ENCODE results near the gene ADCY3. TPM values are rescaled to one million over a fixed set of nuclear protein-coding genes. Genes with fewer than 3 reads are reported as not detected.
A peak's percentile ranks its signal among the peaks of the same experiment; 100 is the strongest.

ADCY3 gene
- total and polyA plus RNA-seq, 4 donors = 7.6 to 144 (median 80.0) TPM

DNA sequence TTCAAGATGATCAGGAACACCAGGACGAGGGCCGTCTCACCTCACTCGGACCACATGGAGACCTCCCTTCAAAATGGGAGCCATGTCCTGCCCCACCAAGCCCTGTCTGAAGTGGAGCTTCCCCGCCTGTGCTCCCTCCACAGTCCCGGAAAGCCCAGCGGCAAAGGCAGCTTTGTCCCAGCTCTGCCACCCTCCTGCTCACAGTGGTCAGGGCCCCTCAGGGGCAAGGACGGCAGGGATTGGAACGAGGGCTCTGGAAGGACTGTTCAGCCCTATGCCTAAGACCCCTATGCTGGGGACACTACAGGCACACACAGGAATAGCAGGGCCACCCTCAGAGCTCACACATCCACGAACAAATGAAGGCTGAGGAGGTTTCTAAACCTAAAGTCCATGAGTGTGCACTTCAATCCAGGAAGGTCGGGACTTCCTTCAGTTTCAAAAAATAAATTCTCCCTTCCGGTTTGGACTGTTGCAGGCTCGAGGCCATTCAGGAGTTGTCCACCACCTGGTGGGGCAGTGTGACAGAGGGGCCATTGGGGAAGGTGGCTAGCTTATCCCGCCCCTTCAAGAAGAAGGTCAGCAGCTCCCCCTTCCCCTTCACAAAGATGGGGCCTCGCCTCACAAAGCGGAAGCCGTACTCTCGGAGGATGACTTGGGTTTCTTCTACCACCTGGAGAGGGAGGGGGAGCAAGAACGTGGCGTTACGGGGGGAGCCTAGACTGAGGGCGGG, 100.4 kb downstream of the ADCY3 start:
- 85 to 89% methylated on average over 21 of the region's 21 CpGs for WGBS, 2 donors
- H3K36me3 ChIP-seq (ENCODE audit: control insufficient read depth in 1 of 2, insufficient read depth in 2 of 2, low read length in 1 of 2) = peaks cover 0 to 5% of the 10 kb centered on the region in 2 donors
- intact Hi-C loops (cut with DNase I) = no loop called here

DNA sequence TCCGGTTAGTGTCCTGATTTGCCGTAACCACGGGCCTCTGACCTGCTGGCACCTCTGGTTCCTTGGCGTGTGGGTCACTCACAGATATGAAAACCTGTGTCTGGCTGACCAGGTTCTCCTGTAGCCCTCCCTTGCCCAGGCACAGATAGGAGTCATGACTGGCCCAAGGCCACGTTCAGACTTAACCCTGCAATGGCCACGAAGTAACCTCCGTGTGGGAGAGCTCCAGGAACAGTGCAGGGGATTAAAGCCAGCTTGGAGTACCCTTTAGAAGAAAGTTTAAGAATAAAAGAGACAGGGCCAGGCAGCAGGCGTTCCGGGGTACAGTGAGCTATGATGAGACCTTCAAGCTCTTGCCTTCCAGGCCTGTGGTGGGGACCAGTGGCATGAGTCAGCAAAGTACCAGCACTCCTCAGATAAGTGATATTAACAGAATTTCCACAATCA, 101.3 kb downstream of the ADCY3 start:
- Histone ChIP-seq H3K4me3 (ENCODE audit: low read length in 2 of 2) (no peak overlapping the region), H3K36me3 (ENCODE audit: control insufficient read depth in 1 of 2, insufficient read depth in 2 of 2, low read length in 1 of 2) (peaks cover 0 to 5% of the 10 kb centered on the region in 2 donors), H3K9me3 (ENCODE audit: control insufficient read depth, low read length) (no peaks in the 10 kb centered on the region), H3K27me3 (ENCODE audit: control insufficient read depth in 1 of 2, insufficient read depth in 2 of 2, low read length in 1 of 2) (no peaks in the 10 kb centered on the region), H3K4me1 (ENCODE audit: control insufficient read depth in 1 of 2, insufficient read depth in 2 of 2, low read length in 2 of 2) (no peaks in the 10 kb centered on the region), H3K27ac (ENCODE audit: low read depth in 1 of 2, low read length in 2 of 2) (no peak overlapping the region)
- ATAC-seq (ENCODE audit: low FRiP score) (no peak), DNase-seq (peak in 1 of 2 donors; percentile 70)
- 67 to 68% methylated on average over 9 of the region's 9 CpGs for WGBS, 2 donors
- intact Hi-C loops (cut with DNase I) = no loop called here

More for the DNA sequence above, 100.4 kb downstream of the ADCY3 start:
- no peaks in the 10 kb centered on the region for H3K4me1 ChIP-seq (ENCODE audit: control insufficient read depth in 1 of 2, insufficient read depth in 2 of 2, low read length in 2 of 2)
- H3K4me3 ChIP-seq (ENCODE audit: low read length in 2 of 2) = no peak overlapping the region
- no peak overlapping the region for H3K27ac ChIP-seq (ENCODE audit: low read depth in 1 of 2, low read length in 2 of 2)
- ATAC-seq (ENCODE audit: low FRiP score) (no peak), DNase-seq (peak in 1 of 2 donors; percentile 58)
- no peaks in the 10 kb centered on the region for H3K27me3 ChIP-seq (ENCODE audit: control insufficient read depth in 1 of 2, insufficient read depth in 2 of 2, low read length in 1 of 2)
- no peaks in the 10 kb centered on the region for H3K9me3 ChIP-seq (ENCODE audit: control insufficient read depth, low read length)

GRCh38 chr2:24816884-24817283, 103.2 kb downstream of the ADCY3 start:
- DNase-seq = no peak
- 64 to 74% methylated on average over 4 of the region's 4 CpGs for WGBS, 2 donors
- no peak for ATAC-seq (ENCODE audit: low FRiP score)

GRCh38 chr2:24816404-24816803, 103.6 kb downstream of the ADCY3 start:
- no peaks in the 10 kb centered on the region for H3K27me3 ChIP-seq (ENCODE audit: control insufficient read depth in 1 of 2, insufficient read depth in 2 of 2, low read length in 1 of 2)
- no peak overlapping the region for H3K4me3 ChIP-seq (ENCODE audit: low read length in 2 of 2)
- H3K27ac ChIP-seq (ENCODE audit: low read depth in 1 of 2, low read length in 2 of 2) = no peak overlapping the region
- H3K9me3 ChIP-seq (ENCODE audit: control insufficient read depth, low read length) = no peaks in the 10 kb centered on the region
- no peak for DNase-seq
- whole genome bisulfite sequencing, 2 donors = 94% methylated on average over 6 of the region's 6 CpGs
- ATAC-seq (ENCODE audit: low FRiP score) = no peak
- H3K36me3 ChIP-seq (ENCODE audit: control insufficient read depth in 1 of 2, insufficient read depth in 2 of 2, low read length in 1 of 2) = peaks cover 0 to 3% of the 10 kb centered on the region in 2 donors
- no peaks in the 10 kb centered on the region for H3K4me1 ChIP-seq (ENCODE audit: control insufficient read depth in 1 of 2, insufficient read depth in 2 of 2, low read length in 2 of 2)
- intact Hi-C loops (cut with DNase I) = no loop called here

More at GRCh38 chr2:24816884-24817283, 103.2 kb downstream of the ADCY3 start:
- H3K4me1 ChIP-seq (ENCODE audit: control insufficient read depth in 1 of 2, insufficient read depth in 2 of 2, low read length in 2 of 2) = no peaks in the 10 kb centered on the region
- peaks cover 0 to 3% of the 10 kb centered on the region in 2 donors for H3K36me3 ChIP-seq (ENCODE audit: control insufficient read depth in 1 of 2, insufficient read depth in 2 of 2, low read length in 1 of 2)
- H3K4me3 ChIP-seq (ENCODE audit: low read length in 2 of 2) = no peak overlapping the region
- no peaks in the 10 kb centered on the region for H3K27me3 ChIP-seq (ENCODE audit: control insufficient read depth in 1 of 2, insufficient read depth in 2 of 2, low read length in 1 of 2)
- no peak overlapping the region for H3K27ac ChIP-seq (ENCODE audit: low read depth in 1 of 2, low read length in 2 of 2)
- no peaks in the 10 kb centered on the region for H3K9me3 ChIP-seq (ENCODE audit: control insufficient read depth, low read length)
- intact Hi-C loops (cut with DNase I) = no loop called here

GRCh38 chr2:24815171-24815570, 104.9 kb downstream of the ADCY3 start:
- WGBS, 2 donors = 90 to 99% methylated on average over 4 of the region's 4 CpGs

DNA sequence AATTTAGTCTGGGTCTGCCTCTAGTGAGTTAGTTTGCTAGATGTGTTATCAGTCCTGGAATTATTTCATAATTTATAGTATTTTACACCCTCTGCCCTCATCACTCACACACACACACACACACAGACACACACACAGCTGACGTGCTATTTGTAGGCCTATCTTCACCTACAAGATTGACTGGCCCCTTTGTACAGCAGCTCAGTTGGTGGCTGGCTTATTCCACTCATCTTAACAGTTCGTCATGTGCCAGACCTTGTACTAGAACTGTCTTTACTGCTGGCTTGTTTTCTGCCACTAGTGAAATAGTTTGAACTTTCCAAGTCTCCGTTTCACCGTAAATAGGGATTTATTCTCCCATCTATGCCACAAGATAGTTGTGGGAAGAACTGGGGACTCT, 105.5 kb downstream of the ADCY3 start:
- WGBS, 2 donors = 82 to 91% methylated on average over 4 of the region's 4 CpGs
- H3K27me3 ChIP-seq (ENCODE audit: control insufficient read depth in 1 of 2, insufficient read depth in 2 of 2, low read length in 1 of 2) = no peaks in the 10 kb centered on the region
- intact Hi-C loops (cut with DNase I) = no loop called here
- peaks cover 0 to 3% of the 10 kb centered on the region in 2 donors for H3K36me3 ChIP-seq (ENCODE audit: control insufficient read depth in 1 of 2, insufficient read depth in 2 of 2, low read length in 1 of 2)
- no peak overlapping the region for H3K27ac ChIP-seq (ENCODE audit: low read depth in 1 of 2, low read length in 2 of 2)
- H3K9me3 ChIP-seq (ENCODE audit: control insufficient read depth, low read length) = no peaks in the 10 kb centered on the region
- no peaks in the 10 kb centered on the region for H3K4me1 ChIP-seq (ENCODE audit: control insufficient read depth in 1 of 2, insufficient read depth in 2 of 2, low read length in 2 of 2)
- no peak for DNase-seq
- ATAC-seq (ENCODE audit: low FRiP score) = no peak
- no peak overlapping the region for H3K4me3 ChIP-seq (ENCODE audit: low read length in 2 of 2)

More at GRCh38 chr2:24815171-24815570, 104.9 kb downstream of the ADCY3 start:
- no peak for DNase-seq
- intact Hi-C loops (cut with DNase I) = no loop called here
- Histone ChIP-seq H3K27ac (ENCODE audit: low read depth in 1 of 2, low read length in 2 of 2) (no peak overlapping the region), H3K4me3 (ENCODE audit: low read length in 2 of 2) (no peak overlapping the region), H3K4me1 (ENCODE audit: control insufficient read depth in 1 of 2, insufficient read depth in 2 of 2, low read length in 2 of 2) (no peaks in the 10 kb centered on the region), H3K36me3 (ENCODE audit: control insufficient read depth in 1 of 2, insufficient read depth in 2 of 2, low read length in 1 of 2) (peaks cover 0 to 3% of the 10 kb centered on the region in 2 donors), H3K27me3 (ENCODE audit: control insufficient read depth in 1 of 2, insufficient read depth in 2 of 2, low read length in 1 of 2) (no peaks in the 10 kb centered on the region), H3K9me3 (ENCODE audit: control insufficient read depth, low read length) (no peaks in the 10 kb centered on the region)
- ATAC-seq (ENCODE audit: low FRiP score) = no peak

- DNase-seq (peak in 1 of 2 donors; percentile 28), ATAC-seq (ENCODE audit: low FRiP score) (no peak)
- Histone ChIP-seq H3K36me3 (ENCODE audit: control insufficient read depth in 1 of 2, insufficient read depth in 2 of 2, low read length in 1 of 2) (peaks cover 0 to 3% of the 10 kb centered on the region in 2 donors), H3K27me3 (ENCODE audit: control insufficient read depth in 1 of 2, insufficient read depth in 2 of 2, low read length in 1 of 2) (no peaks in the 10 kb centered on the region), H3K27ac (ENCODE audit: low read depth in 1 of 2, low read length in 2 of 2) (no peak overlapping the region), H3K4me3 (ENCODE audit: low read length in 2 of 2) (no peak overlapping the region), H3K9me3 (ENCODE audit: control insufficient read depth, low read length) (no peaks in the 10 kb centered on the region), H3K4me1 (ENCODE audit: control insufficient read depth in 1 of 2, insufficient read depth in 2 of 2, low read length in 2 of 2) (no peaks in the 10 kb centered on the region)
- 97 to 98% methylated on average over 4 of the region's 4 CpGs for WGBS, 2 donors
- intact Hi-C loops (cut with DNase I) = no loop called here
Measured at GRCh38 chr2:24813691-24814137, 106.3 kb downstream of the ADCY3 start.

DNA sequence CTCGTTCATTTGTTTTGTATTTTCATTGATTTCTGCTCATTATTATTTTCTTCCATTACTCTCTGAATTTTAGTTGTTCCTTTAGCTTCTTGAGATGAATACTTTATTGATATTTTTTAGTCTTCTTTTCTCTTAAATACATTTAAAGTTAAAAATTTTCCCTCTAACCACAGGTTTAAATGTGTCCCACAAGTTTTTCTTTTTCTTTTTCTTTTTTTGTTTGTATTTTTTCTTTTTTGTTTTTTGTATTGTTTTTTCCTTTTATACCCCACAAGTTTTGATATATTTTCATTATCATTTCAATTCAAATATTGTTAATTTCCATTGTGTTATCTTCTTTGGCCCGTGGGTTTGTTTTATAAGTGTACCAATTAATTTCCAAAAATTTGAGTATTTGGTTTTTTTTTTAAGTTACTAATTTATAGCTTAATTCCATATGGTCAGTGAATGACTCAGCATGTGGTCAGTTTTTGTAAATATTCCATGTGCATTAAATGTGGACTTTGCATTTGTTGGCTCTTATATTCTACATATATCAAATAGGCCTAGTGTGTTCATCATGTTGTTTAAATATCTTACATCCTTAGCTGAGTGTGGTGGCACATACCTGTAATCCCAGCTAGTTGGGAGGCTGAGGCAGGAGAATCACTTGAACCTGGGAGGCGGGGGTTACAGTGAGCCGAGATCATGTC, 110.6 kb downstream of the ADCY3 start:
- intact Hi-C loops (cut with DNase I) = no loop called here
- no peaks in the 10 kb centered on the region for H3K27me3 ChIP-seq (ENCODE audit: control insufficient read depth in 1 of 2, insufficient read depth in 2 of 2, low read length in 1 of 2)
- H3K9me3 ChIP-seq (ENCODE audit: control insufficient read depth, low read length) = no peaks in the 10 kb centered on the region
- no peak overlapping the region for H3K27ac ChIP-seq (ENCODE audit: low read depth in 1 of 2, low read length in 2 of 2)
- no peak overlapping the region for H3K4me3 ChIP-seq (ENCODE audit: low read length in 2 of 2)
- WGBS, 2 donors = 82 to 89% methylated on average over 4 of the region's 4 CpGs
- H3K4me1 ChIP-seq (ENCODE audit: control insufficient read depth in 1 of 2, insufficient read depth in 2 of 2, low read length in 2 of 2) = no peaks in the 10 kb centered on the region
- no peak for DNase-seq
- no peak for ATAC-seq (ENCODE audit: low FRiP score)
- no peaks in the 10 kb centered on the region for H3K36me3 ChIP-seq (ENCODE audit: control insufficient read depth in 1 of 2, insufficient read depth in 2 of 2, low read length in 1 of 2)

GRCh38 chr2:24806661-24807036, 113.4 kb downstream of the ADCY3 start:
- H3K4me3 ChIP-seq (ENCODE audit: low read length in 2 of 2) = no peak overlapping the region
- no peaks in the 10 kb centered on the region for H3K27me3 ChIP-seq (ENCODE audit: control insufficient read depth in 1 of 2, insufficient read depth in 2 of 2, low read length in 1 of 2)
- ATAC-seq (ENCODE audit: low FRiP score) (no peak), DNase-seq (no peak)
- H3K27ac ChIP-seq (ENCODE audit: low read depth in 1 of 2, low read length in 2 of 2) = no peak overlapping the region
- H3K36me3 ChIP-seq (ENCODE audit: control insufficient read depth in 1 of 2, insufficient read depth in 2 of 2, low read length in 1 of 2) = no peaks in the 10 kb centered on the region
- no peaks in the 10 kb centered on the region for H3K9me3 ChIP-seq (ENCODE audit: control insufficient read depth, low read length)
- no peaks in the 10 kb centered on the region for H3K4me1 ChIP-seq (ENCODE audit: control insufficient read depth in 1 of 2, insufficient read depth in 2 of 2, low read length in 2 of 2)
- intact Hi-C loops (cut with DNase I) = no loop called here

Measured in aorta (tissue), 5 donors.